GM21390 (cell line): ENCODE data around the gene TFAP2D.

Source experiments
- ATAC-seq: cut with Tn5 transposase; IDR thresholded peaks from one replicate; pipeline ENCODE4 v1.9.1; 2021; ENCODE audit not compliant: unreplicated experiment

TFAP2D gene

DNA sequence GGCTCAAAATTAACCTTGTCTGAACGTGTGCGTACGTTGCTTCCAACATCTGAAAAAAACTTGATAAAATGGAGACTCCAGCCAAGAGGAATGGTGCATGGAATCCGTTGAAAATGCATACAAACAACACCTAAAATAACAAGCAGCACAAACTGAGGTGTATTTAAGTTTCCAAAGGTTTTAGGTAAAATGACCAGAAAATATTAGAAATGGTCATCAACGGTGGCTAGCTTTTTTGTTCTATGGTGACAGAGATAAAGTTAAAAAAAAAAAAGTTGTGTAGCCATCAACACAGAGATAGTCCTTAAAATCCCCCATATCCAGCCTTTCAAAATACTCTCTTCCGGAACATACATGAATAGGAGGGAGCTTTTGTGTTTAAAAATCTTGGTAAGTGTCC is 104.7 kb downstream of the TFAP2D start:
- no peak for ATAC-seq

DNA sequence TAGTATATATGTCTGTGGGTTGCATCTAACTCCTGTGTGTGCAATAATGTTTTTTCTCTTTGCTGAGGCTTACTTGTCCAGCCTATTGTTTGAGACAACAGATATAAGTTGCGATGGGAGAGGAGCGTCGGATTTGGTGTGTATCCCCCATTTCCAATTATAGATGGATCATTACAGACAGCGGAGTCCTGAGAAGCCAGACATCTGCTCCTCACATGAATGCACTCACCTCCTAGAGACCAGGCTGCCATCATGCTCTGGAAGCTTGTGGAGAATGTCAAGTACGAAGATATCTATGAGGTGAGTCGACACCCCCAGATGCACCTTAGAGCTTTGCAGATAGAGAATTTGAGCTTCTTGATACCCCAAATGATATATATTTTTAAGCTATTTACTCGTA is 105.3 kb downstream of the TFAP2D start, which contains the start of gene TFAP2B:
Gene TFAP2B, plus strand, starts transcription at position 199 of the 400 bp plus-strand sequence. Its CDS starts 21 bp downstream, at position 220.
- no peak for ATAC-seq

DNA sequence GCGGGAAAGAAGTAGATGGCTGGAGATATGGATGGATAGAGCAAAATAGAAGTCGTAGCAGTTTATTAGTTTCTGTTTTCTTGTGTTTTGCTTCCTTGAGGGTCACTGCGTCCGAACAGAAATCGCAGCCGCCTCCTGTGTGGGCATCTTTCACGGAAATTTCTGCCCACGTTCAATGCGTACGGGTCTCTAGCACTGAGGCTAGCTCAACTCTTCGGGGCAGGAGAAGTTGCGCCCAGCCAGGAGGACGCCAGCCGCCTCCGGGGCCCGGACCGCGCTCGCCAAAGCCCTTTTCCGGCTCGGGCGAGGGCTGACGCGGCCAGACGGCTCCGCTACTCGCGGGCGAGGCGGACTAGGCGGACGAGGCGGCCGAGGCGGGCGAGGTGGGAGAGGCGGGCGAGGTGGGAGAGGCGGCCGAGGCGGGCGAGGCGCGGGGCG is 106.2 kb downstream of the TFAP2D start:
- no peak for ATAC-seq

DNA sequence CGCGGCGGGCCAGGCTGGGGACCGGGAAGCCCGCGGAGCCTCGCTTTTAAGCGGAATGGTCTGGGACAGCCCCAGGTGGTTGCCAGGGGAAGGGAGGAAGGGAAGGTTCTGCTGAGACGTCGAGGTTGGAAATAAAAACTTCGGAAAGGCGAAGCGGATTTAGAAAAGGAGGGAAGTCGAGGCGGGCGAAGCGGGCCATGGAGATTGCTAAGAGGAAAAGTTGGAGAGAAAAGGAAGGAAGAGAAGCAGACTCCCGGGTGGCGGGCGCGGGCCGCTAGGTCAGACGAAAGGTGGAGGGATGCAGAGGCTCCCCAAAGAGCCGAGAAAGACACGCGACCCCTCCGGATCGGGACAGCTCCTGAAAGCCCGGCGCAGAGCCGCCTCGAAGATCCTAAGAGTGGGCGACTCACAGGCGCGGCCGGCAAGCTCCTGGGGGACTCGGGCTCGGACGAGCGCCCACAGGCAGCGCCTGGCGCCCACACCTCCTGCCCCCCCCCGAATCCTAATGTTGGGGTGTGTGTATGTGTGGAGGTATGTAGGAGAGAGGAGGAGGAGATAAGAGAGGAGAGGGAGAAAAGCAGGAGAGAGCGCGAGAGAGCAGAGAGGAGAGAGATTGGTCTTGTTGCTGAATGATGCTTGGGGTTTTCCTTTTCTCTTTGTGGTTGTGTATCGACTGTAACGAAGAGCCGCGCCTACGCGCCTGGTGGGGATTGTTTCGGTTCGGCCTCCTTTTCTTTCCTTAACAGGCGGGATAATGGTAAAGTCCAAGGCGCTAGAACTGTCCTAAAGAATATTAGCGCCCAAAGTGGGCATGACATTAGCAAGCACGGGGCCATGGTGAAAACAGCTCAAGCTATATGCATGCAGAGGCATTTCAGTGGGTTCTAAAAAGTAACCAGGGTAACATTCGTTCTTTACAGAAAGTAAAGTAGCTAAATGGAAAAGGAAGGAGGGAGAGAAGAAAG is 106.9 kb downstream of the TFAP2D start:
- ATAC-seq: no peak

DNA sequence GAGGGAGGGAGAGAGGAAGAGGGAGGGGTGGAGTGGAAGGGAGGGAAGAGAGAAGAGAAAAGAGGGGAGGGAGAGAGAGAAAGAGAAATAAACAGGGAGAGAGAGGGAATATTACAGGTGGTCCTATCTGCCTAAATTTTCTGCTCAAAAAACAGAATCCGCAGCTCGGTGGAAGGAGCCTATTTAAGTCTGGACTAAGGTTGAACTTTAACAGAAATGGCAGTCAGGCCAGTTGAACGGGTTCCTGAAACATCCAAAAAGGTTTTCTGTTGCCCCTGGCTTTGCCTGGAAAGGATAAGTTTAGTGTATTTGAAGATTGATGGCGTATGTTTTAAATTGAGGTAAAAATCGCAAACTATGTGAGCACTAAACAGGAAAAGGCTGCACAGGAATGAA is 107.5 kb downstream of the TFAP2D start:
- ATAC-seq: no peak

DNA sequence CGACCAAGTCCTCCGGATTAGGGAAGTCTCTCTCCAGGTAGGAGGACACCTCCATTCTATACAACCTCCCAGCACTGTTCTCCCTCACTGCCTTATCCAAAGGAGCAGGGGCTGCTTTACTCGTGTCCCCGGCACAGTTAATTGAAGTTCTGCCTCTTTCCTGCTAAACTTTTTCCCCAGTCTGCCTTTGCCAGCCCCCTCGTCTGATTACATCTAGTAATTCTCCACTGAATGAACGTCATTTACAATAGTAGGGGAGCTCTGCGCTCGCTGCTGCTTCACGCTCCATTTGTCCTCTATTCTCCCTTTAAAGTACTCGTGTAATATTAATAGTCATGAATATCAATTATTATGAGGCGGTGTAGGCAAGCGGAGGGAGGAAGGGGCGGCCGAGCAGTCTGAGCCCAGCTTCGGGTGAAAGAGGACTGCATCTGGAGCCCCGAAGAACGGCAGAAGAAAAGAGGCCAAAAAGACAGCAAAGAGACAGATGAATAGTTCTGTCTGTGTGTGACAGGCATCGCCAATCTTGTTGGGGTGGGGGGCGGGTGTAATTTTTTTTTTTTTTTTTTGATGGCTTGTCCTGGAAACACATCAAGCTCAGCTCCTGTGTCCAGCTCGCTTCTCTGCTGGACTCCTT is 108.2 kb downstream of the TFAP2D start:
- ATAC-seq: no peak

DNA sequence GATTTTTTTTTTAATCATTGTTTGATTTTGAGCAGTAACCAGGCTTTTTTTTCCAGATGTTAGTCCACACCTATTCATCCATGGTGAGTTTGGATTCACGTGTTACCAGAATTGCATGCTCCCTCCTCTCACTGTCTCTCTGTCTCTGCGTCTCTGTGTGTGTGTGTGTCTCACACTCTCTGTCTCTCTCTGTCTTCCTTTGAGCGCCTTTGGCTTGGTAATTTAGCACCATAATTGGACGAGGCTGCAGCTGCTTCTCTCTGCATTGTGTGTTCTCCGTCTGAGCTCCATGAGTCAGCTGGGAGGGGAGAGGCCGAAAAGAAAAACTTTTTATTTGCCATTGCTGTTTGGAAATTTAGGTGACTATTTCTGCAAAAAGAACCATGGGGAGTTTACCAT is 108.8 kb downstream of the TFAP2D start:
- ATAC-seq: no peak
